Amygdala (tissue), 56 donors: ENCODE measurements around the gene TDRD9.
A peak's percentile ranks its signal among the peaks of the same experiment; 100 is the strongest.
"Not testable (repeated sequence)": the region's sequence is repeated elsewhere in the genome, so short reads cannot be mapped to it uniquely, and the experiment has no call there.

Source experiments
- DNase-seq, 56 donors: peaks; one replicate each; lab custom pipeline; 2025; lab: John Stamatoyannopoulos, UW

The TDRD9 gene

DNA sequence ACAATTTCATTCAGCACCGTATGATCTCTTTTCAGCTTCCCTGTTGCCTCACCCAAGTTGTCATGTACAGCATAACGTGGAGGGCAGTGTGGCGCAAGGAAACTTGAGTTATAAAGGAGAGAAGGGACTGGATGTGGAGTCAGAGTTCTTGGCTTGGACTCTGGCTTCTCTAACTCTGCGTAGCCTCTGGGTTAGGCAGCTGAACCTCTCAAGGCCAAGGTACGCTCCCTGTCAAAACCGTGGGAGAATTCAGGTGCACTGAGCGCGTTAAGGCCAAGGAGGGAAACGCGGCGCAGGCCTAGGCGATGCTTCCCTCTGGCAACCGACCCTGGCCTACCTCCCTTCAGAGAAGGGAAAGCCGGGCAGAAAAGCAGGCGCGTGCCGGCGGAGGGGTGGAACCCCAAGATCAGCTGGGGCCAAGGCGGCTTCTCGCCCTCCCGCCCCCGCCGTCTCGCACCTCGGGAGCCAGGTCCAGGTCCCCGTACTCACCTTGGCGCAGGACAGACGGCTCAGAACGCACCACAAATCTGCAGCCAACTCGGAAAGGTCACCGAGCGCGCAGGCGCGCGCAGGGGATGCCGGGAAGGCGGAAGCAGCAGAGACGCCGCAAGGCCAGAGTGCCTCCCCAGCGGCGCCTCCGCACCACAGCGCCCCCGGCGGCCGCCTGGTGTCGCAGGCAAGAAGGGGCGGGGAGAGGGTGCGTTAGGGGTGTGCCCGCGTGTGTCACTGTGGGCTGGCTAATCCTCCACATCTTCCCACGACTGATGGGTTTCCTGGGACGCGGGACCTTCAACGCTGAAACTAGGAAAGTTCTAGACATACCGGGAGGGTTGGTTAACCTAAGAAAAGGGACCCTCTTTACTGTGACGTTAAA, 7.0 kb upstream of the TDRD9 start:
- DNase-seq: peak; percentile 56 to 94 (median 86)

- DNase-seq: not testable (repeated sequence)
Observed at GRCh38 chr14:103921855-103922200, 6.4 kb upstream of the TDRD9 start.

DNA sequence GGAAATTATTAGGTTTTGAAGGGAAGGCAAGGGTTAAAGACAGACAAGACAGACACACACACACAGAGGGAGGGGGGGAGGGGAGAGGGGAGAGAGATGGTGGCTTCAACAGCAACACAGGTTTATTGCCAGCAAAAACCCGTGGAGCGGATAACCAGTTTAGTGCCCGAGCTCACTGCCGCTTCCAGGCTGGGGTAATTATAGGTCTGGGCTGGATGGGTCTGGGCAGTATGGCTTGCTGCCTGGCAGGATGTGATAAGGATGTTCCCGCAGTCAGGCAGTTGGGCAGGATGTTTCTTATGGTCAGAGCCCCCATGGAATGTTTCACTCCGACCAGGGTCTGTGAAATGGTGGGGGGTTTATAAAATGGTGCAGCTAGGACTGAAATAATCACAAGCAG, 4.4 kb upstream of the TDRD9 start:
- no peak for DNase-seq

GRCh38 chr14:103925316-103925715, 2.9 kb upstream of the TDRD9 start:
- no peak for DNase-seq

- DNase-seq: no peak
Observed at GRCh38 chr14:103927566-103927965, 690 bp upstream of the TDRD9 start.

- no peak for DNase-seq
Observed at GRCh38 chr14:103930051-103930604, 1.9 kb downstream of the TDRD9 start.

- DNase-seq: no peak
Observed at GRCh38 chr14:103931422-103931821, 3.2 kb downstream of the TDRD9 start.

GRCh38 chr14:103932791-103933490, 4.7 kb downstream of the TDRD9 start:
- DNase-seq: no peak

DNA sequence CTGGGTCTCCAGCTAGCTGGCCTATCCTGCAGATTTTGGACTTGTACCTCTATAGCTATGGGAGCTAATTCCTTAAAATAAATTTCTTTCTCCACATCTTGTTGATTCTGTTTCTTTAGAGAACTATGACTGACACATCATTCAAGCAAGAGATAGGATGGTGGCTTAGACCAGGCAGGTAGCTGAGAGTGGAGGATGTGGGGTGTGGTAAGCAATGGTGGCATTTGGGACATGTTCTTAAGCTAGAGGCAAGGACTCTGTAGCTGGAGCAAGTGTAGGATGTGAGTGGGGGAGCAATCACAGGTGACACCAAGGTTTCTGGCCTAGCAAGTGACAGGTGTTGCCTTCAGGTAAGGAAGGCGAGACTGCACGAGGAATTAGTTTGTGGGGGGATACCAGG, 6.8 kb downstream of the TDRD9 start:
- no peak for DNase-seq

DNA sequence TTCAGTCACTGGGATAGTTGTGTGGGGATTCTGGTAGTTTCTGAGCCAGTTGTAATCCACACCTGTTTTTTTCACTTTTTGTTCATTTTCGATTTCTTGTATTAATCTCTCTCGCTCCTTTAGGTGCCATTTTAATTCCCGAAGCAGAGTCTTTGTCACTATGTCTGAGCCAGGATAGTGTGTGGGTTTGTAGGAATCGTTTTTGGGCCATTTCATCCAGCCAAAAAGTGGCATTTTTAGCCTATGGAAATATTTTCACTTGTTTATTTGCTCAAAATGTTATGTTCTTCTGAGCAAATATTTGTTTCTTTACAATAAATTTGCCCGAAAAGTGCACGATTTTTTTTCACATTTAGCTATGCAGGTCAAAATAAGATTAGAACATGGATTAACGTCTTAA, 13.2 kb downstream of the TDRD9 start:
- no peak for DNase-seq

- no peak for DNase-seq
Observed at GRCh38 chr14:103941973-103942736, 13.9 kb downstream of the TDRD9 start, which contains the start of gene RD3L. Gene RD3L, minus strand, starts transcription at chr14:103942529. Its CDS starts 834 bp downstream, at chr14:103941695.

DNA sequence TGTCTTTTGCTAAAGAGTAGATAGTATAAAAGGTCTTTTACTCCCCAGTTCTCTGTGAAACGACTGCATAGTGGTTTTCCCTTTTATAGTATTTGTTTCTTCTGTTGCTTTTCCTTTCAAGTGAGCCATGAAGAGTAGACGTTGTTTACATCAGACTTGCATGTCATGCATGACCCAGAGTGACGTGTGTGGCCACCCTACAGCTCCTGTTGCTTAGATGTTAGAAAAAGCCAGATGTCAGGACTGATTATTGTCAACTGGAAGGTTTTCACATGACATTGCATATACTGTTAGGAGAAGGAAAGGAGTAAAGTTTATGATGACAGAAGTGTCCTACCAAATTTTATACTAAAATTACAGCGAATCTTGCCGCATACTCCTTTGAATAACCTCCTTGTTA, 15.4 kb downstream of the TDRD9 start:
- DNase-seq: no peak

DNA sequence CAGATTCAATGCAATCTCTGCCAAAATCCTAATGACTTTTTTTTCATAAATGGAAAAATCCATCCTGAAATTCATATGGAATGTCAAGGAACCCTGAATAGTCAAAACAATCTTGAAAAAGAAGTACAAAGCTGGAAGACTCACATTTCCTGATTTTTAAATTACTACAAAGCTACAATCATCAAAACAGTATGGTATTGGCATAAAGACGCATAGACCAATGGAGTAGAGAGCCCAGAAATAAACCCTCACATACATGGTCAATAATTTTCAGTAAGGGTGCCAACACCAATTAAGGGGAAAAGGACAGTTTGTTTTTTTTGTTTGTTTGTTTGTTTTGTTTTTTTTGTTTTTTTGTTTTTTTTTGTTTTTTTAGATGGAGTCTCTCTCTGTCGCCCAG, 18.7 kb downstream of the TDRD9 start:
- DNase-seq: no peak

DNA sequence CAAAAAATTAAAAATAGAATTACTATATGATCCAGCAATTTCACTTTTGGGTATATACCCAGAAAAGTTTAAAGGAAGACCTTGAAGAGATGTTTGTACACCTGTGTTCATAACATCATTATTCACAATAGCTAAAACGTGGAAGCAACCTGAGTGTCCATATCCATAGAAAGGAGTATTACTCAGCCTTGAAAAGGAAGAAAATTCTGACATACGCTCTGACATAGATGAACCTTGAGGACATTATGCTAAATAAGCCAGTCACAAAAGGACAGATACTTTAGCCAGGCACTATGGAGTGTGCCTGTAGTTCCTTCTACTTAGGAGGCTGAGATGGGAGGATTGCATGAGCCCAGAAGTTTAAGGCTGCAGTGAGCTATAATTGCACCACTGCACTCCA, 20.2 kb downstream of the TDRD9 start:
- DNase-seq: no peak

DNA sequence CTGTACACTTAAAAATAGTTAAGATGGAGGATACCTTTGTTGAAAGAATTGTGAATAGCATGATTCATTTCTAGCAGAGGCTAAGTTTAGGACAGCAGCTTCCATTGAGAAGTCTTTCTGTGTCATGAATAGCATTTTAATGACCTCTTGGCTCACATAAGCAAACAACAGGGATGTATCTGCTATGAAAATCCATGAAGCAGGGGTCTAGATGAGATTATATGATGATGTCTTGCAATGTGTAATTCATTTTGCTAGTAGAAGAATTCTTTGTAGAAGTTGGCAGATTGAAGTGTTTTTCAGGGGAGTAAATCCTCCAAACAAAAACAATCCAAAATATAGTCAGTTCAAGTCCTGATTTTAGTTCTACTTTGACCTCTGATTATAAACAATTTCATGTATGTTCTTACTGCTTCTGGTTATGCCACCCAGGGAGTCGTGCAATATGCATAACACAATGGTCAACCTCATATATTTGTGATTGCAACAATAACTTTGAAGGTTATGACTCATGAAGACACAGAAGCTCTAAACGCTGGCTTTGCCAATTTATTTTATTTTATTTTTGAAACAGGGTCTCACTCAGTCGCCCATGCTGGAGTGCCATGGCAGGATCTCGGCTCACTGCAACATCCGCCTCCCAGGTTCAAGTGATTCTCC, 21.0 kb downstream of the TDRD9 start:
- no peak for DNase-seq

DNA sequence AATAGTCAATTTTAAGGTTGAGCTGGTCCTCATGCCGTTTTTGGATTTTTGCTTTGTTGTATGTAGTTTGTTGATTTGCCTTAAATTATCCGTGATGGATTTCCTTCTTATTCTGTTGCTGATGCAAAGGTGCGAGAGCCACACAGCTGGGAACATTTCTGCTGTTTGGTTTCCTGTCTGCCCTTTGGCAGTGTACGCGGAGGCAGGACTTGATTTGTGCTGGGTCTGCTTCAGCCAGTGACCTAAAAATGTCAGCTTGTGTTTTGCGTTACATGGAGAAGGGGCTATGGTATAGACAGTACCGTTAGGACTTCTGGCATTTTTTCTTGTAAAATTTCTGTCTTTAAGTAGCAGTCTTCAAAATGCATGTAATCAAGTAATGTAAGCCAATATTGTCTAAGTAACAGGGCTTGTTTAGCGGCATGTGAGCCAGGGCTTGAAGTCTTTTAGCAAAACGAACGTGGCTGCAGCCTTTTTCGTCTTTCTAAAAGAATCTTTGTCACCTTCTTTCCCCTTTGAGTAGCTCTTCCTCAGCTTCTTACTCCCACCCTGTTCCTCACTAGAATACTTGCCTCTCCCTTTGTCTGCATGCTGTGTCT, 32.3 kb downstream of the TDRD9 start:
- DNase-seq: no peak

DNA sequence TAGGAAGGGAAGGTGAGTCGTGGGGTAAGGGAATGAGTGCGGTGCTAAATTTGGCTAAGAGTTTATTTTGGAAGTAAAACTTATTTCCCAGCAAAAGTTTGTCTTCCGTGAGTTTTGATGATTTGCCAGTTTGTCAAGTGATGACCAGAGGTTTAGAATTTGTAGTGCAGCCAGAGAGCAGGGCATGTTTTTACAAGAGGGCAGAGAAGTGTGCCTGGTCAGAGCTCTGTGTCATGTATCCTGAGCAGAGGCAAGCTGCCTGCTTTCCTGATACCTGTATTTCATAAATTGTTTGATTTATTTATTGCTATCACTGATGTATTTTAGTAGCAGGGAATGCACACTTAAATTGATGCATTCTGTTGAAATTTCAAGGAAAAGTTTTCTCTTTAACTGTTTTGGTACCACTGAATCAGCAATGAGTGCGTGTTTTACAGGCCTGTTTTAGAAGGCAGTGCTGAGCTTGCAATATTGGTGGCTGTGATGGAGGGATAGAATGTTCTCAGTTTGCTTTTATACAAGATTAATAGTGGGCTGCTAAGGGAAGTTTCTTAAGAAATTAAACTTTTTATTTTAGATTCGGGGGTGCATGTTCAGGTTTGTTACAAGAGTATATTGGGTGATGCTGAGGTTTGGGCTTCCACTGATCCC, 33.8 kb downstream of the TDRD9 start:
- DNase-seq: no peak

GRCh38 chr14:103966631-103967030, 38.4 kb downstream of the TDRD9 start:
- DNase-seq: no peak

DNA sequence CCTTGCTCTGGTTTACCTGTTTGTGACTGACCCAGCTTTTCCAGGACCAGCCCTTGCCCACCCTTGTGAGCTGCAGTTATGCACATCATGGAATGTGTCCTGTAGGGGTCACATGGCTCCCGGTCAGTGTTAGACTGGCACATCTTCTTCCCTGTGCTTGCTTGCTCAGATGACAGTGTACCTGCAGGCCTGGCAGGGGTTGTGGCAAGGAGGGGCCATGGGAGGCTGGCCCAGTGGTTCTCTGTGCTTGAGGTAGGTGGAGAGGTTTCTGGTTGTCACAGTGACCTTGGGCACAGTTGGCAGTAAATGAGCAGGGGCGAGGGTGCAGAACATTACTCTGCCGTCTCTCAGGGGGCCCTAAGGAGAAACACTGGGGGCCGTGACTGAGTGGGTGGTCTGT, 41.7 kb downstream of the TDRD9 start:
- no peak for DNase-seq
